Skeletal muscle satellite cell (primary cell): ENCODE measurements around the gene DISC1.

Experiments
- H3K27me3 ChIP-seq: 2 replicates; pipeline ENCODE4 v1.7.0; 2013; ENCODE audit warnings: low read length; ENCODE audit not compliant: control insufficient read depth, insufficient read depth
- H3K36me3 ChIP-seq: 2 replicates; pipeline ENCODE4 v1.7.0; 2013; ENCODE audit warnings: mild to moderate bottlenecking, control low read depth, low read length; ENCODE audit not compliant: insufficient read depth
- H3K4me1 ChIP-seq: 2 replicates; pipeline ENCODE4 v1.7.0; 2013; ENCODE audit warnings: low read length; ENCODE audit not compliant: control insufficient read depth, insufficient read depth
- H3K4me2 ChIP-seq: 2 replicates; pipeline ENCODE4 v1.7.0; 2013; ENCODE audit warnings: mild to moderate bottlenecking, low read length
- H3K4me3 ChIP-seq: 2 replicates; pipeline ENCODE4 v1.7.0; 2013; ENCODE audit warnings: low read length
- H3K9ac ChIP-seq: 2 replicates; pipeline ENCODE4 v1.7.0; 2013; ENCODE audit warnings: mild to moderate bottlenecking, low read depth, low read length, moderate library complexity
- H3K9me3 ChIP-seq: replicated peaks from 2 replicates; pipeline ENCODE4 v1.7.0; 2013; ENCODE audit warnings: mild to moderate bottlenecking, control low read depth, low read length

Gene DISC1

DNA sequence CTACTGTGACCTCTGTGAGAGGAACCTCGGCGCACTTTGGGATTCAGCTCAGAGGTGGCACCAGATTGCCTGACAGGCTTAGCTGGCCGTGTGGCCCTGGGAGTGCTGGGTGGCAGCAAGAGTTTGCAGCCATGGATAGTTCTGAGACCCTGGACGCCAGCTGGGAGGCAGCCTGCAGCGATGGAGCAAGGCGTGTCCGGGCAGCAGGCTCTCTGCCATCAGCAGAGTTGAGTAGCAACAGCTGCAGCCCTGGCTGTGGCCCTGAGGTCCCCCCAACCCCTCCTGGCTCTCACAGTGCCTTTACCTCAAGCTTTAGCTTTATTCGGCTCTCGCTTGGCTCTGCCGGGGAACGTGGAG lies 67.5 kb downstream of the DISC1 start:
- Histone ChIP-seq H3K4me1 (peaks cover 3% of the 10 kb centered on the region), H3K9ac (no peak overlapping the region)

DNA sequence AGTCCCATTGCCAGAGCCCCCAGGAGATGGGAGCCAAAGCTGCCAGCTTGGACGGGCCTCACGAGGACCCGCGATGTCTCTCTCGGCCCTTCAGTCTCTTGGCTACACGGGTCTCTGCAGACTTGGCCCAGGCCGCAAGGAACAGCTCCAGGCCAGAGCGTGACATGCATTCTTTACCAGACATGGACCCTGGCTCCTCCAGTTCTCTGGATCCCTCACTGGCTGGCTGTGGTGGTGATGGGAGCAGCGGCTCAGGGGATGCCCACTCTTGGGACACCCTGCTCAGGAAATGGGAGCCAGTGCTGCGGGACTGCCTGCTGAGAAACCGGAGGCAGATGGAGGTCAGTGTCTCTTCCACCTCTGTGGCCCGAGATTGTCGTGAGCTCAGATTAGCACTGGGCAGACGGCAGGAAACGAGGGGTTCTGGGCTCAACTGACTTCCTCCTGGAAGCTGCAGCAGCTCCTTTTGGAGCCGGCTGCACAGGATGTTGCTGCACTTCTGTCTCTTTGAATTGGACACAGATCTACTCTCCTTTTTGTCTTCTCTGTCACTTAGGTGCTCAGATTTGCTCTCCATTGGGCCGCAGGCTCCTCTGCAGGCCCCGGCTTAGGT lies 68.0 kb downstream of the DISC1 start:
- peaks cover 3% of the 10 kb centered on the region for H3K4me1 ChIP-seq
- no peaks in the 10 kb centered on the region for H3K36me3 ChIP-seq
- no peaks in the 10 kb centered on the region for H3K9me3 ChIP-seq
- H3K9ac ChIP-seq = no peak overlapping the region
- H3K4me3 ChIP-seq = no peak overlapping the region
- no peak overlapping the region for H3K4me2 ChIP-seq
- H3K27me3 ChIP-seq = no peaks in the 10 kb centered on the region

More for the DNA sequence above, 67.5 kb downstream of the DISC1 start:
- Histone ChIP-seq H3K36me3 (no peaks in the 10 kb centered on the region), H3K27me3 (no peaks in the 10 kb centered on the region), H3K9me3 (no peaks in the 10 kb centered on the region), H3K4me2 (no peak overlapping the region), H3K4me3 (no peak overlapping the region)

DNA sequence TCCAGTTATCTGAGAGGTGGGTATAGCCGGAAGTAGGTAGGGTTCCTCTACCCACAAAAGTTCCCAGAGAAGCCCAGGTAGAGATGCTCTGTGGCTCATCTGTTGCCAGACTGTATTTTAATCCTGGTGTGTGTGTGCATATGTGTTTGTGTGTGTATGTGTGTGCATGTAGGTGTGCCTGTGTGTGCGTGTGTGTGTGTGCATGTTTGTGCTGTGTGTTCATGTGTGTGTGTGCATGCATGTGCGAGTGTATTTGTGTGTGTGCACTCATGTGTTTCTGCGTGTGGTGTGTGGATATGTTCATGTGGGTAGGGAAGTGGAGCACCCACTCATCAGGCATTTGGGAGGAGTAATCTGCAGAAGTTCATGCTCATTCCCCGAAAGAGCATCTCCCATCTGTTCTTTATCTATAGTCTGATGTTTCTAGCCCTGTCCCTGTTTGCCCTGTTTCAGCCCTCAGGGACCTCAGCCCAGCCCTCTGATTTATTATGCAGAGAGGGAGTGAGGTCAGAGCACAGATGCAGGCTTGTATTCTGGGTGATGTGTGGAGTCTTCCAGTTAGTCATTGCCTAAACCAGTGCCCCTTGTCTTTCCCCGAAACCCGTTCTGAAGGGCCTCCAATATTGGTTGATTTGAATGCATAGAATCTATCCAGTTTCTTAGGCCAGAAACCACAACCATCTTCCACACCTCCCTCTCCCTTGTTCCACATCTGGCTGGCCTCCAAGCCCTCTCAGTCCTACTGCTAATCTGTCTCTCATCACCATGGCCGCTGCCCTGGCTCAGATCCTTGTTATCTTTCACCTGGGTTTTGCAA lies 69.1 kb downstream of the DISC1 start:
- H3K9me3 ChIP-seq = no peaks in the 10 kb centered on the region
- H3K4me1 ChIP-seq = peaks cover 3% of the 10 kb centered on the region
- H3K27me3 ChIP-seq = no peaks in the 10 kb centered on the region
- H3K36me3 ChIP-seq = no peaks in the 10 kb centered on the region
- no peak overlapping the region for H3K9ac ChIP-seq
- no peak overlapping the region for H3K4me3 ChIP-seq
- no peak overlapping the region for H3K4me2 ChIP-seq

DNA sequence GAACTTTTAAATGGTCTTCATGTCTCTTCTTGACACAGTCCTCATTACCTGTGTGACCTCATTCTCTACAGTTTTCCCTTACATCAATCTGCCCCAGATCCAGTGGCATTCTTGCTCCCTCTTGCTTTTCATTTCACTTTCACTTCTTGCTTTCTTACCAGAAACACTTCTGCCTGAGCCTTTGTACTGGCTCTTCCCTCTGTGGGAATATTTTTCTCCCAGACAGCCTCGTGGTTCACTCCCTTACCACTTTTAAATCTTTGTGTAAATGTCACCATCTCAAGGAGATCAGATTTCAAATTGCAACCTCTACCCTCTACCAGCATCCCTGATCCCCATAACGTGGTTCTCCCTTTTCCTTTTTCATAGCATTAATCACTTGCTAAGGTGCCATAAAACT lies 73.2 kb downstream of the DISC1 start:
- no peak overlapping the region for H3K9ac ChIP-seq
- no peak overlapping the region for H3K4me3 ChIP-seq
- no peaks in the 10 kb centered on the region for H3K27me3 ChIP-seq
- H3K36me3 ChIP-seq = no peaks in the 10 kb centered on the region
- H3K9me3 ChIP-seq = no peaks in the 10 kb centered on the region
- H3K4me2 ChIP-seq = no peak overlapping the region
- H3K4me1 ChIP-seq = peaks cover 19% of the 10 kb centered on the region

DNA sequence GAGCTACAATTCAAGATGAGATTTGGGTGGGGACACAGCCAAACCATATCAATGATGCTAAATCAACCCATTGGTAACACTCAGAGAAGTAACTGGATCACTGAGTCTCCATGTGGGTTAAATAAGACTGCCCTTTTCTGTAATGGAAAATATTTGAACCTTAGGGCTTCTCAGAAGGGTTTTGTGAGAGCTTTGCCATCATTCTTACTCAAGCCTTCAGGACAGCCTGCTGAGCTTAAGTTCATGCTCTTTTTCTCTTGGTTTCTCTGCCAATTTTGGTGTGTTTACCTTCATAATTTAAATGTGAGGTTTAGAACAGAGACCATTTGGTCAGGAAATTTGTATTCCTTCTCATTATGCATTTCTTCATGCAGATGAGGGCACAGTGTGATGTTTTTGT lies 74.7 kb downstream of the DISC1 start:
- Histone ChIP-seq H3K9me3 (no peaks in the 10 kb centered on the region), H3K27me3 (no peaks in the 10 kb centered on the region), H3K36me3 (no peaks in the 10 kb centered on the region), H3K4me1 (peaks cover 19% of the 10 kb centered on the region), H3K9ac (no peak overlapping the region), H3K4me3 (no peak overlapping the region), H3K4me2 (no peak overlapping the region)

DNA sequence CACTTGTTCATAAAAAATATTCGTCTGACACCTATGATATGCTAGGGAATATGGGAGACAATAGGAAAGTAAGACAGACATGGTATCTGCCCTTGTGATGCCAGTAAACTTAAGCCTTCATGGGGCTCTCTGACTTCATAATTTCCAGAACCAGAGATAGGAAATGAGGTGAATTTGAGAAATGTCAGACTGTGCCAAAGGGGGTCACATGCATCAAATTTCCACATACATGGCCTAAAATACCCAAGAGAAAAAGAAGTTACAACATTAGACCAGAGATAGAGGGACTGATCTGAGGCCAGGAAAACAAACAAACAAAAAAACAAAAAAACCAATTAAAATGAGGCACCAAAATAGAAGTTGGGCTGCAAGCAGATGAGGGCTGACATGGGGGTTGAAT lies 75.7 kb downstream of the DISC1 start:
- H3K36me3 ChIP-seq = no peaks in the 10 kb centered on the region
- peaks cover 25% of the 10 kb centered on the region for H3K4me1 ChIP-seq
- no peaks in the 10 kb centered on the region for H3K27me3 ChIP-seq
- no peak overlapping the region for H3K9ac ChIP-seq
- H3K4me2 ChIP-seq = no peak overlapping the region
- H3K4me3 ChIP-seq = no peak overlapping the region
- H3K9me3 ChIP-seq = no peaks in the 10 kb centered on the region

DNA sequence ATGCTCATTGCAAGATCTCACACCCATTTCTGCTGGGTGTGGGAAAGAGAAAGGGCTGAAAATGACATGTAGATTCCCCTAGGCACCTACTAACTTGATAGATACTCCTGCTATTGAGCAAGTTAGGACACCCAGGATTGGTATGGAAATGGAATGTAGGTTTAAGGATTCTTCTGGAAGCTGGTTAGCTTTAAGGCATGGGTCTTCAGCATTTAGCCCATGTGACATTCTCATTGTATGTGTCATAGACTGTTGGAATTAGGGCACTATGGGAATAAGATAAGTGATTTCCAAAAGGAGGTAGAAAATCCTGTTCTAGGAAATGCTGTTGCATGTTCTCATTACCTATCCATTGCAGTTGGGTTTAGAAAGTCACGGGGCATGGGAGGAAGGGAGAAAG lies 76.2 kb downstream of the DISC1 start:
- Histone ChIP-seq H3K4me3 (no peak overlapping the region), H3K36me3 (no peaks in the 10 kb centered on the region), H3K4me2 (no peak overlapping the region), H3K9ac (no peak overlapping the region), H3K9me3 (no peaks in the 10 kb centered on the region), H3K4me1 (peaks cover 30% of the 10 kb centered on the region), H3K27me3 (no peaks in the 10 kb centered on the region)

DNA sequence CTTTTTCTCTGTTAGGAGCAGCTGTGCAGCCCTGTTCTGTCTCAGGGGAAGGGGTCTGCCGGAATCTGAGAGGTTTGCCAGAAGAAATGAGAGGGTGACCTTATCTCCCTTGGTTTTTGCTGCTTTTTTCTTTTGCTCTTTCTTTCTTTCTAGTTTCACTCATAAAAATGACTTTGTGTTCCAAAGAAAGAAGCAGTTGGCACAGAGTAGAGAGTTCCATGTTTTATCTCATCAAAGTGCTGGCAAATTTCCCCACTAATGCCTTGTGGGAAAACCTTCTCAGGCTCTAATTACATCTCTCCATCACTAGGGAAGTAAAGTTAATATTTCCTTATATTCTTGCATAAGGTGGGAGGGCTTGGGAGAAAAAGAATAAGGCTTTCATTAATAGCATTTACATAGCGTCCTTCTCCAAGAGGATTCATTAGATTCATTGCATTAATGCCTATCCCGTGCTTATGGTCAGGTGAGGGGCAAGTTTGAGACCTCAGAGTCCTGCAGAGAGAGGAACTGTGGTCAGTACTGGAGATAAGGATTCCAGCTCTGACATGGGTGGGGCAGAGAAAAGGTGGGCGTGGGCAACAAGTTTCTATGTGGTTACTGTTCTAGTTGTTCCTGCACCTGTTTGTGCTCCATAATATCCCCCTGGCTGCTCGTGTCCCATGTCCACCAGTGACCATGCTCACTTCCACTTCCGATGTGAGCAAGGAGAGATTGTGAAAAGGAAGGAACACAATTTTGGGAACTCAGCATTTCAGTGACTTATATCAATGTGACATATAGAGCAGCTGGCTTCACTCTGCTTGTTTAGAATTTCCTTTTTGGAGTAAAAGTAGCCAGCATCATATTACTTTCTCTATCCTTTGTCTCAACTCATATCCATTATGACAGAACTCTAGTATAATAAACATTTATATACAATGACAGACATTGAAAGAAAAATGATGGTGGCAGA lies 79.5 kb downstream of the DISC1 start:
- Histone ChIP-seq H3K9ac (no peak overlapping the region), H3K4me3 (no peak overlapping the region), H3K9me3 (no peaks in the 10 kb centered on the region), H3K4me2 (no peak overlapping the region), H3K27me3 (no peaks in the 10 kb centered on the region), H3K4me1 (peaks cover 30% of the 10 kb centered on the region), H3K36me3 (no peaks in the 10 kb centered on the region)

DNA sequence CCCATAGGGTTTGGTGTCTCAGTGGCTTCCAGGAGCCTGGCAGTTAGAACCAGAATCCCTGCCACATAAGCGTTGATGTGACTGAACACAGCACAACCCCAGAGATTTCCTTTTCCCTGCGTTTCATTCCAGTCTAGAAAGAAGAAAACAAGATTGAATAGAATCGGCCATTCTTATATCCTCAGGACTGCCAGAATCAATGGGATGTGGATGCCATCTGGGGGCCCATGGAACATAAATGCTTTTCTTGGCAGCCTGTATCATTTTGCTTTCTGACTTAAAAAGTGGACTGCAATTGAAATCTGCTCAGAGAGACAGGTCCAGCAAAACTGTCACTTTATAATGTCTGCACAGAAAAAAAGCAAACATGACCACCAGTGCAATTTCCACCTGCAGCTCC lies 80.3 kb downstream of the DISC1 start:
- no peaks in the 10 kb centered on the region for H3K27me3 ChIP-seq
- peaks cover 23% of the 10 kb centered on the region for H3K4me1 ChIP-seq

DNA sequence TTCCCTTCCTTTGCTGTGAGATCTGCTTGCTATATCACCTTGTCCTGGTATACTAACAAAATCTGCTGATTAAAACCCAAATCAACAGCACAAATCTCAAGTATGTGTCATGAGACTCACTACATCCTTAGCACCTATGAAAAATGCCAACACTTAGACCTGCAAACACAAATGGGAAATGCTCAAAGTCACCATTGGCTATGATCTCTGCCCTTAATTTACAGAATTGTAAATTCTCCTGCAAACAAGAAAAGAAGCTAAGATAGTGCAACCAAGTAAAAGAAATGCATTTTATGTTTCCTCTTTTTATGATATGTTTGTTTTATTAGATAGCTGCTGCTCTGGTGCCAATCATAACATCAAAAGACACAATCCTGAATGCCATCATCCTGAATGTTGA lies 80.8 kb downstream of the DISC1 start:
- Histone ChIP-seq H3K9ac (no peak overlapping the region), H3K4me3 (no peak overlapping the region), H3K4me1 (peaks cover 19% of the 10 kb centered on the region), H3K27me3 (no peaks in the 10 kb centered on the region), H3K36me3 (no peaks in the 10 kb centered on the region), H3K4me2 (no peak overlapping the region), H3K9me3 (no peaks in the 10 kb centered on the region)

More for the DNA sequence above, 80.3 kb downstream of the DISC1 start:
- H3K9ac ChIP-seq = no peak overlapping the region
- H3K4me3 ChIP-seq = no peak overlapping the region
- no peaks in the 10 kb centered on the region for H3K36me3 ChIP-seq
- no peak overlapping the region for H3K4me2 ChIP-seq
- no peaks in the 10 kb centered on the region for H3K9me3 ChIP-seq

DNA sequence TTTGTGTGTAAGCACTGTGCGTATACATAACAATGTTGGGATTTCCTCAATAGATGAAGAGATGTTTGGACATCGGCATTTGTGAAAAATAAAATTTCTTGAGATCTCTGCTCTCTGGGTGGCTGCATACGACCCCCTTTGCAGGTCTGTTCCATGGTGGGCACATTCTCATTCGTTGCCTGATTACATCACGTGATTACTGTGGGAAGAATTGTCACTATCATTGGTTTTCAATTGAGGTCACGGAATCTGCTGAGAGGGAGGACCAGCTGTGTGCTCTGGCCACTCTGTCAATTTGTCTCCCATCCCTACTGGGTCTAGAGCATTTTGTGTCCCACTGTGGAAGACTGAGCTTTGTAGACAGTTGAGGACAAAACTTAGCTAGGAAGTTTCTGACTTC lies 81.8 kb downstream of the DISC1 start:
- no peak overlapping the region for H3K9ac ChIP-seq
- no peaks in the 10 kb centered on the region for H3K9me3 ChIP-seq
- peaks cover 12% of the 10 kb centered on the region for H3K4me1 ChIP-seq
- H3K4me3 ChIP-seq = no peak overlapping the region
- no peaks in the 10 kb centered on the region for H3K36me3 ChIP-seq
- no peak overlapping the region for H3K4me2 ChIP-seq
- H3K27me3 ChIP-seq = no peaks in the 10 kb centered on the region
